ENCODE results near the gene THOP1. TPM values are rescaled to one million over a fixed set of nuclear protein-coding genes. Genes with fewer than 3 reads are reported as not detected.

THOP1 gene
- total RNA-seq, 2 experiments from 2014 or later: 126 TPM

DNA sequence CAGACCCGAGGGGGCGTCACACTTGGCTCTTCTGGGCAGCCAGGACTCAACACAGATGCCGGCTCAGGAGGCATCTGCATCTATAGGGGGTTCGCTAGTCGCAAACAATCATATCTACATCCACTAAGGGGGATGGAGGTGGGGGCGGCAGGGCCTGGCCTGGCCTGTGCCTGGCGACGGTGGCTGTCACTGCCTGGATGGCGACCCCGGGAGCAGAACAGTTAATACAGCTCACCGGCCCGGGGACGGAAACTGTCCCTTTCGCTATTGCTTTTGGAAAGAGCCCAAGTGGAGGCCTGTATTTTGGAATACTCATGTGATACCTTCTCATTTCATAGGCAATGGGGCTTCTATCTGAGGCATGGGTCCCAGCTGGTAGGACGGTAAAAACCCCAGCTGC lies 19.9 kb upstream of the THOP1 start:
- intact Hi-C loops (cut with micrococcal nuclease): no loop called here
- DNase-seq: no peak
- Mint-ChIP-seq H3K4me1 (ENCODE audit: low read depth) (no peaks in the 10 kb centered on the region), H3K27ac (no peak overlapping the region), H3K36me3 (peaks cover 18% of the 10 kb centered on the region), H3K27me3 (no peaks in the 10 kb centered on the region), H3K4me3 (no peak overlapping the region), H3K9me3 (no peaks in the 10 kb centered on the region)
- ChIA-PET CTCF (interaction anchor here (1.1 kb wide), 1 partner anchor 16 kb away, joined by 5 read pairs; no protein-coding TSS in a partner anchor), POLR2A (no interaction called here)

DNA sequence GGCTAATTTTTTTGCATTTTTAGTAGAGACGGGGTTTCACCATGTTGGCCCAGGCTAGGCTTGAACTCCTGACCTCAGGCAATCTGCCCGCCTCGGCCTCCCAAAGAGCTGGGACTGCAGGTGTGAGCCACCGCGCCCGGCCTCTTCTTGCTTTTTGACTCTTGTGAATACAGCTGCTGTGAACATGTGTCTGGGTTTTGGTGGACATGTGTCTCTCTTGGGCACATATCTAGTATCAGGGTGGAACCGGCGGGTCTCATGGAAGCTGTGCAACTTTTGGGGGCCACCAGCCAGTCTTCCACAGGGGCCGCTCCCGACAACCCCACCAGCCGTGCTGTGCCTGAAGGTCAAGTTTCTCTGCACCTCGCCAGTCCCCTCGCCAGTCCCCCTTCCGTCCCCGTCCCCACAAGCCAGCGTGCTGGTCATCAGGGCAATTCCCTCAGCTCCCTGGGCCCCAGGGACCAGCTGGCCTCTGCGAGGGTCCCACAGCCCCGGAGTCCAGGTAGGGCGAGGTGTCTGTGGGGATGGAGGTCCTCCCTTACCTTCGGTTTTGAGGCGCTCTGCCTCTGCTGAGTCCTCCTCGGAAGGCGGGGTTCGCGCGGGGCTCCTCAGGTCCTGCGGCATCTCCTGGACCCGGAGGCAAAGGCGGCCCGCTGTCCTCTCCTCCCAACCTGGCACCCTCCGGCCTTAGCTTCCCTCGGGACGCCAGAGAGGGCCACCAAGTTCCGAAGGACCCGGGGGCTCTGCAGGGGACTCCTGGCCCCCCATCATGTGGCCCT lies 18.5 kb upstream of the THOP1 start:
- H3K4me1 Mint-ChIP-seq (ENCODE audit: low read depth): no peaks in the 10 kb centered on the region
- intact Hi-C loops (cut with micrococcal nuclease): no loop called here
- H3K4me3 Mint-ChIP-seq: no peak overlapping the region
- no peaks in the 10 kb centered on the region for H3K27me3 Mint-ChIP-seq
- CTCF ChIA-PET: interaction anchor here (0.7 kb wide), 1 partner anchor 17 kb away, joined by 3 read pairs; no protein-coding TSS in a partner anchor
- H3K36me3 Mint-ChIP-seq: peaks cover 13% of the 10 kb centered on the region
- no peaks in the 10 kb centered on the region for H3K9me3 Mint-ChIP-seq
- DNase-seq: no peak
- POLR2A ChIA-PET: no interaction called here
- no peak overlapping the region for H3K27ac Mint-ChIP-seq

DNA sequence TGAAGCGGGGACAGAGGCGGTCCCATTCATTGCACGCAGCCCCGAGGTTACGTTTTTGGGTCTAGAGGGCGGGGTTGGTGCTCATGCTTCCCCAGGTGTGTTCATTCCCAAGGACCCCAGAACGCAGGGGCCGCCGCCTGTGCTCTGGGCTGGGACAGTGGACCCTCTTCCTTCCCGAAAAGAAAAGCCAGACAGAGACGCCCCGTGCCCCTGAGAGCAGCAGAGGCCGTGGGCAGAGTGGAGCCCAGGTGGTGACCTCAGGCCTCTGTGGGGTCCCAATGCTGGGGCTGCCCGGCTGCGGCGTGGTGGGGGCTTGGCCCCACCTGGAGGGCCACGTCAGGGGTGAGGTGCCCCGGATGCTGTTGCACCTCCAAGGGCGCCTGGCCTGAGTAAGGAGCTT lies 17.6 kb upstream of the THOP1 start:
- peaks cover 7% of the 10 kb centered on the region for H3K4me1 Mint-ChIP-seq (ENCODE audit: low read depth)
- H3K4me3 Mint-ChIP-seq: no peak overlapping the region
- intact Hi-C loops (cut with micrococcal nuclease): no loop called here
- H3K27me3 Mint-ChIP-seq: no peaks in the 10 kb centered on the region
- POLR2A ChIA-PET: no interaction called here
- CTCF ChIA-PET: no interaction called here
- H3K27ac Mint-ChIP-seq: no peak overlapping the region
- no peak for DNase-seq
- H3K9me3 Mint-ChIP-seq: no peaks in the 10 kb centered on the region
- H3K36me3 Mint-ChIP-seq: peaks cover 8% of the 10 kb centered on the region

DNA sequence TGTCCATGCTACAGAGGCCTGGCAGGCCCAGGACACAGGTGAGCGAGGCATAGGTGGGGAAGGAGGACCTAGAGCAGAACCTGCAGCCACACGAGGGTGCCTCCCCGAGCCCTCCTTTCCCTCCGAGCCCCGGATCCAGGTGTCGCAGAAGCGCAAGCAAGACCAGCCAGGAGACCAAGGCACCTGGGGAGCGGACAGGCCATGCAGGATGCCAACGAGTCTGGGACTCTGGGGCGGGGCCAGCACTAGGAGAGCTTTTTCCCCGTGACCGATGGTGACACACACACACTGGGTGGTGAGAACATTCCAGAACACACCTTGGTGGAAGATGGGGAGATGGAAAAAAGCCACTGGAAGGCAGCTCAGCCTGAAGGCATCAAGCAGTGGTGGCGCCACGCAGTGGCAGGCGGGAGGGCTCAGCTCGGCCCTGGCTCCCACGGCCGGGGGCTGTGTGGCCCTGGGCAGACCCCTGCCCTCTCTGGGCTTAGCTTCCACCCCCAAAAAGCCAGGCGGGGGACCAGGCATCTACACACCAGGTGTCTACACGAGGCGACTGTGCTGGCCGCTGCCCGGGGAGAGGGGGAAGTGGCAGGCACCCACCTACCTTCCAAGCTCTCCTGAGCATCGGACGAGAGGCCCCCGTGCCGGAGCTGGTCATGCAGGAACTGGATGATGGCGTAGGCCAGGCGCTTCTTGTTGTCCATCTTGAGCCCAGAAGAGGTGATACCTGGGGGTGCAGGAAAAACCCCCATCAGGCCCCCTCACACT lies 16.8 kb upstream of the THOP1 start:
- Mint-ChIP-seq H3K27ac (no peak overlapping the region), H3K4me3 (no peak overlapping the region), H3K36me3 (peaks cover 5% of the 10 kb centered on the region), H3K9me3 (no peaks in the 10 kb centered on the region), H3K27me3 (no peaks in the 10 kb centered on the region), H3K4me1 (ENCODE audit: low read depth) (peaks cover 7% of the 10 kb centered on the region)
- no peak for DNase-seq
- intact Hi-C loops (cut with micrococcal nuclease): no loop called here
- ChIA-PET CTCF (no interaction called here), POLR2A (no interaction called here)

DNA sequence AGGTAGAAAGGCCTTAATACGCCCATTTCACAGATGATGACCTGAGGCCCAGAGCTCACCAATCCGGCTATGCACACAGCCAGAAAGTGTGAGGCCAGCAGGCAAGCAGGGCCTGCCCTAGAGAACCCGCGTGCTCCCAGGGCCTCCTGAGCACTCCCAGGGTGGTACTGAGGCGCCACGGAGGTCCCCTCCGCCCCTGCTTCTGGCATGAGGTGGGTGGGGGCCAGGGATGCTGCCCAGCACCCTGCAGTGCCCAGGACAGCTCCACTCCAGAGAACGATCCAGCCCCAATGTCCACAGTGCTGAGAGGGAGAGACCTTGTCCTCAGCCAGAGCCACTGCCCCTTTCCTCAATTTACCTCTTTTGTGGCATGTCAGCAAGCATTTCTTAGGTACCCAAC lies 16.1 kb upstream of the THOP1 start:
- no peak overlapping the region for H3K27ac Mint-ChIP-seq
- ChIA-PET POLR2A (no interaction called here), CTCF (no interaction called here)
- no peak for DNase-seq
- intact Hi-C loops (cut with micrococcal nuclease): no loop called here
- H3K4me3 Mint-ChIP-seq: no peak overlapping the region
- peaks cover 11% of the 10 kb centered on the region for H3K4me1 Mint-ChIP-seq (ENCODE audit: low read depth)
- no peaks in the 10 kb centered on the region for H3K9me3 Mint-ChIP-seq
- H3K36me3 Mint-ChIP-seq: peaks cover 2% of the 10 kb centered on the region
- no peaks in the 10 kb centered on the region for H3K27me3 Mint-ChIP-seq

DNA sequence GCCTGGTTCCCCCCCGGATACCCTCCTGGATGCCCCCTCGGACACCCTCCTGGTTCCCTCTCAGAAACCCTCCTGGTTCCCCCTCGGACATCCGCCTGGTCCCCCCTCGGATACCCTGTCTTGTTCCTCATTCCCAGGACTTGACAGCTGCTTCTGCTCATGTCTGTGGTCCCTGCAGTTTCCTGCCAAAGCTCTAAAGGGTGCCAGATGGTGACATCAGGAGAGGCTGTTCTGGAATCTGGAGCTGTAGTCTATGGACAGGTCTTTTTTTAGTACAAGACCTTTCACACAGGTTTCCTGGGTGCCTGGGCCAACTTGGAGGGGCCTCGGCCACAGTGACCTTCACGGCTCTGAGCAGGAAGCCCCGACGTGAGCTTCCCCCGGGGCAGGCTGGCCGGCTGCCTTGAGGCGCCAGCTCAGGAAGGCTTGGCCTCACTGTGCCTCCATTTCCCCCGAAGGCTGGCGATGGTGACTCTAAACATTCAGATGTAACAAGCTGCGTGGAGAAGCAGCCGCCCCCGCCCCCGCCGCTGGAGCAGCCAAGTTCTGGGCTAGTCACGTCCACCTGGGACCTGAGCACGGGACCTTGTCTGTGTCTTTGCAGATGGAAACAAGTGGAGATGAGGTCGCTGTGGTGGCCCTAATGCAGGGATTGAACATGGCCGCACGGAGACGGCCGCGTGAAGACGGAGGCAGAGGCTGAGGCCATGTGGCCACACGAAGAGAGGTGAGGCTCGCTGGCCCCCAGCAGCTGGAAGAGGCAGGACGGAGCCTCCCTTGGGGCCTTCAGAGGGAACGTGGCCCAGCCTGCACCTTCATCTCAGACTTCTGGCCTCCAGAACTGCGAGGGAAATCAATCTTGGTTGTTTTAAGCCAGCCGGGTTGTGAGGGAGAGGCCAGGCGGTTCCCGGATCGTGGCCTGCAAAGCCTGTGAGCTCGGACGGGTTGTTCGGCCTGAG lies 15.0 kb upstream of the THOP1 start:
- peaks cover 4% of the 10 kb centered on the region for H3K36me3 Mint-ChIP-seq
- POLR2A ChIA-PET: no interaction called here
- peaks cover 22% of the 10 kb centered on the region for H3K4me1 Mint-ChIP-seq (ENCODE audit: low read depth)
- H3K4me3 Mint-ChIP-seq: no peak overlapping the region
- CTCF ChIA-PET: interaction anchor here (1.0 kb wide), 1 partner anchor 11 kb away, joined by 3 read pairs; no protein-coding TSS in a partner anchor
- intact Hi-C loops (cut with micrococcal nuclease): no loop called here
- no peak overlapping the region for H3K27ac Mint-ChIP-seq
- H3K9me3 Mint-ChIP-seq: no peaks in the 10 kb centered on the region
- no peak for DNase-seq
- H3K27me3 Mint-ChIP-seq: no peaks in the 10 kb centered on the region

DNA sequence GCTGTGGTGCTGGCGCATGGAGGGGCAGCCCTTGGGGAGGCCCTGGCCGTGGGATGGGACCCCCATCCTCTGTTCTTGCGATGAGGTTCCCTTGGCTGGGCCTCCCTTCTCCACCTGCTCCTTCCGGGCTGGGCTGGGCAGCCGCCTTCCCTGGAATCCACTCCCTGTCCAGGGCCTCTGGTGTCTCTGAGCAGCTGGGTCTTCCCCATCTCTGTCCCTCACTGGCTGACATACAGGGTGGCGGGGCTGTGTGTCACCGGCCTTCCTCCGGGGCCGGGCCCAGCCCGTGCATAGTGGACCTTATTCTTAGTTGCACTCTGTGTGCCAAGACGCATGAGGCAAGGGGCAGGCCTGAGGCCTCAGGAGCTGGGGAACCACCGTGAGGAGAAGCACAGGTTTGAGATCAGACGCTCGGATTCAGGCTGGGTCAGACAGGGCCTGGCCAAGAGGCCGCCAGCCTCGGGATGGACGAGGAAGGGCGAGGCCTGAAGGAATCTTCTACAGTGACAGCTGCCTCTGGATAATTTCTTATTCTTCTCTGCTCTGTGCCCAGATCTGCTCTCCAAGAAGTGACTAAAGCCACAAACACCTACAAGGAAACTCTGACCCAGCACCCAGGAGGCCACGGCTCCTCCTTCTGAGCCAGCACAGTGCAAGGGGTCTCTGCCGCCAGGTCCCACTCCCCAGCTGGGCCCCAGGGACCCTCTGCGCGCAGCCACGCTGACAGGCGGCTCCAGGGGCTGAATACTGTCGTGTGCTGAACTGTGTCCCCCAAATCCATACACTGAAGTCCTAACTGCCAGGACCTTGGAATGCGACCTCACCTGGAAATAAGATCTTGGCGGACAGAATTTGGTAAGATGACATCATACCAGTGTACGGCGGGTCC lies 13.3 kb upstream of the THOP1 start:
- intact Hi-C loops (cut with micrococcal nuclease): no loop called here
- Mint-ChIP-seq H3K9me3 (no peaks in the 10 kb centered on the region), H3K4me3 (no peak overlapping the region), H3K27me3 (no peaks in the 10 kb centered on the region), H3K36me3 (peaks cover 4% of the 10 kb centered on the region), H3K4me1 (ENCODE audit: low read depth) (peaks cover 34% of the 10 kb centered on the region), H3K27ac (no peak overlapping the region)
- CTCF ChIA-PET: no interaction called here
- no peak for DNase-seq
- POLR2A ChIA-PET: no interaction called here

DNA sequence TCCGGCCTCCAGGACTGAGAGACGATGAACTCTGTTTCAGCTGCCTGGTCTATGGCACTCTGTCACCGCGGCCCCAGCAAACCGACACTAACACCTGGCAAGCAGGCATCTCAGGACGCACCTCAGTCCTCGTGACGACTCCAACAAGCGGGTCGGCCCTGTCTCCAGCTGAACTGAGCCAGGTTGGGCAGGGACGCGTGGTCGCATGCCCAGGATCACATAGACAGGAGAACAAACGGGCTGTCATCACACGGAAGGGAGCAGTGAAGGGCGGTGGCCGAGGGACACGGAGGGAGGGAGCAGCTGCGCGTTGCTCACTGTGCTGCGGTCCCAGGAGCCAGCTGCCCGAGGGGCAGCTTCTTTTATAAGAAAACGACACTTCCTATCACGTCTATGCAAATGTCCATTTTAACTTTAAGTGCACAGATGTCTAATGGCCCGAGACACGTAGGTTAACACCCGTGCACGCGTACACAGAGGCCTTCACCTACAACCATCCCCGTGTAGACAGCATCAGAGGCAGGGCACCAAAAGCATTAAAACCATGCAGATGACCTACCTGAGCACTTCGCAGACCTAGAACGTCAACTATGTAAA lies 11.1 kb upstream of the THOP1 start:
- ChIA-PET POLR2A (no interaction called here), CTCF (no interaction called here)
- DNase-seq: no peak
- H3K27me3 Mint-ChIP-seq: no peaks in the 10 kb centered on the region
- intact Hi-C loops (cut with micrococcal nuclease): no loop called here
- peaks cover 37% of the 10 kb centered on the region for H3K4me1 Mint-ChIP-seq (ENCODE audit: low read depth)
- H3K4me3 Mint-ChIP-seq: no peak overlapping the region
- H3K27ac Mint-ChIP-seq: no peak overlapping the region
- H3K9me3 Mint-ChIP-seq: no peaks in the 10 kb centered on the region
- H3K36me3 Mint-ChIP-seq: peaks cover 4% of the 10 kb centered on the region

DNA sequence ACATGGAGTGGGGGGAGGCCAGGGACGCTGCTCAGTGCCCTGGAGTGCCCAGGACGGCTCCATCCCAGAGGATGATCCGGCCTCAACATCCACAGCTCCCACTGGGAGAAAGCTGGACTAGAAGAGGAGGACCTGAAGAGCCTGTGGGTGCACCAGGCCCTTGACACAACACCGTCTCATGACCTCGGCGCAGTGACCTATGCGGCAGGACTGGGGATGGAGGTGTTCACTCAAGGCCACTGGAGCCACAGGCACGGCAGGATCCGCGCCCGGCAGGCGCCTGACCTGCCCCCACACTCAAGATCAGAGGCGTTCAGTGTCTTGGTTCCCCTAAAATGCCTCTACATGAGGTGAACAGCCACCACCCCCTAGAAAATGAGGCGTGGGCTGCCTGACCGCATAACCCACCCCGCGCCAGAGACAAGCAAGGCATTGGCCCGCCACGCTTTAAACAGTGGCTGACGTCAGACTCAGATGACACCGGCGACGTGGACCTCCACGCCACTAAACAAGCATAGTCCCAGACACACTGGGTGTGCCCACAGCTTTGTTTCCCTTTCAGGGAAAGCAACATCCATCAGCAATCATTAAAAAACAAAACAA lies 10.2 kb upstream of the THOP1 start:
- H3K36me3 Mint-ChIP-seq: peaks cover 5% of the 10 kb centered on the region
- CTCF ChIA-PET: no interaction called here
- H3K4me3 Mint-ChIP-seq: peak overlapping the region; percentile 65
- H3K27me3 Mint-ChIP-seq: no peaks in the 10 kb centered on the region
- DNase-seq: no peak
- POLR2A ChIA-PET: no interaction called here
- no peaks in the 10 kb centered on the region for H3K9me3 Mint-ChIP-seq
- intact Hi-C loops (cut with micrococcal nuclease): no loop called here
- peaks cover 38% of the 10 kb centered on the region for H3K4me1 Mint-ChIP-seq (ENCODE audit: low read depth)
- peak overlapping the region; percentile 81 for H3K27ac Mint-ChIP-seq

DNA sequence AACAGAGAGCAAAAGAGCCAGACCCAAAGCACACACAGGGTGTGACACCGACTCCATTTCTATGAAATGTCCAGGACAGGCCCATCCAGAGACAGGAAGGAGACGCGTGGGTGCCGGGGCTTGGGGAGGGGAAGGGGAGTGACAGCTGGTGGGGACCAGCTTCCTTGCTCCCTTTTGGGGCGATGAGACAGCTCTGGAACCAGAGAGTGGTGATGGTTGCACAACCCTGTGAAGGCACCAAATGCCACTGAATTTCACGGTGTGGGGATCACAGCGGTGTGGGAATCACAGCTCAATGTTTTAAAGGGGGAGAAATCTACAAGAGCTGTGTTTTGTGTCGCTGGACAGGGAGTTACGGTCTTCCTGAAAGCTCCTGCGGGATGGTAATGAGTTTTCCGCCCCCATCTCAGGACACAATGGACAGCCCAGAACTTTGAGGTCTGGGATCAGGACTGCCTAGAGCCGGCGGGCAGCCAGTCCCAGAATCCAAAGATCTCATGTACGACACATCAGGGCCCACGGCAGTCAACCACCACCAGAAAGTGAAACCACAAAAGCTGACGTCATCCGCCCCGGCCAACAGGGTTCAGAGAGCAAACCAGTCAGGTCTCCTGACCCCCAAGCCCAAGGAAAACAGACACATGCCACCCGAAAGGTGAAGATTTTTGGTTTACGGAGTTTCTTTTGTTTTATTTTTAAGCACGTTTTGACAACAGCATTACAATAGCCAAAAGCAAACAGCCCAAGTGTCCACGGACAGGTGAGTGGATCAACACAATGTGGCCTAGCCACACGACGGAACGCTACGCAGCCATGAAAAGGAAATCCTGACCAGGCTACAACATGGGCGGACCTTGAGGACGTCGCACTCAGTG lies 9.5 kb upstream of the THOP1 start:
- Mint-ChIP-seq H3K9me3 (no peaks in the 10 kb centered on the region), H3K36me3 (peaks cover 6% of the 10 kb centered on the region), H3K4me3 (peak overlapping the region; percentile 65), H3K27me3 (no peaks in the 10 kb centered on the region), H3K27ac (peak overlapping the region; percentile 81), H3K4me1 (ENCODE audit: low read depth) (peaks cover 43% of the 10 kb centered on the region)
- intact Hi-C loops (cut with micrococcal nuclease): no loop called here
- CTCF ChIA-PET: interaction anchor here (1.0 to 1.6 kb wide), 2 partner anchors 17 to 26 kb away, joined by 3 read pairs; no protein-coding TSS in a partner anchor
- POLR2A ChIA-PET: no interaction called here
- peak; percentile 87 for DNase-seq

All from activated CD4-positive, alpha-beta memory T cell treated with anti-CD3 and anti-CD28 coated beads for 36 hours (primary cell).